Measurements from ENCODE around the gene CD53. TPM values are rescaled to one million over a fixed set of nuclear protein-coding genes. Genes with fewer than 3 reads are reported as not detected.

CD53 gene
- total RNA-seq, 1 donor from 2014 or later: 5.2 TPM

DNA sequence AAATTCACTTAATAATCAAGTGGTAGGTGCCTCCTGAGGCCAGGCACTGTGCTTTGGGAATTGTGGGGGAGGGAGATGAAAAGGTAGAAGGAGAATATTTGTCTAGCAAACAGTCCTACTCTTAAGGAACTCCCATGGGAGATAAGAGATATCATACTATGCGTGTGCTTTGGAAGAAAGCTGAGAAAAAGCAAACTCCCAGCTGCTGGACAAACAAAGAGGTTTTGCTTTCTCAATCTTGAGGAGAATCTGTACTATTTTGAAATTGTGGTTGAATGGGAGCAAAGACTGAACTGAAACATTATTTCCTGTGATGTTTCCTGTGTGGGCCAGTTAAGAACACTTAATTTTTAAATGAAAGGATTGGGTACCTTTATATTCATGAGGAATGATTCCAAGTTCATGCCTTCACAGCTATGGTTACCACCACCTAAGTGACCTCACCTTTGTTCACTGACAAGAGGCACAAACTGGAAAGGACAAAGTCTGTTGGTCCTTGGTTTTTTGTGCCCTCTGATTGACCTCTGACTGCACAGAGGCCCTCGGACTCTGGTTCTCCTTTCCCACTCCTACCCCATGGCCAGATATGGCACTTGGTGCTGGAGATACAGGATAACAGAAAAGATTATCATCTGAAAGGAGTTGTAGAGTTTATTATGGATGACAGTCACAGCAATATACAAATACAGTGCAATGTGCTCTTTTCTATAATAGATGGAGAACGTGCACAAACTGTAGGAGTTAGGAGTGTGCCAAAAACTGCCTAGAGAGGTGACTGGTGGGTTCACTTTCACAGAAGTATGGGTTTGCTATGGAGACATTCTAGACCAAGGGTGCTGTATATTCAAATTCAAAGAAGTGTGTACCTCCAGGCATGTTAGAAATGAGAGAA, 1.6 kb downstream of the CD53 start:
- intact Hi-C loops (cut with DNase I): no loop called here
- no peak for DNase-seq (ENCODE audit: low spot score)

DNA sequence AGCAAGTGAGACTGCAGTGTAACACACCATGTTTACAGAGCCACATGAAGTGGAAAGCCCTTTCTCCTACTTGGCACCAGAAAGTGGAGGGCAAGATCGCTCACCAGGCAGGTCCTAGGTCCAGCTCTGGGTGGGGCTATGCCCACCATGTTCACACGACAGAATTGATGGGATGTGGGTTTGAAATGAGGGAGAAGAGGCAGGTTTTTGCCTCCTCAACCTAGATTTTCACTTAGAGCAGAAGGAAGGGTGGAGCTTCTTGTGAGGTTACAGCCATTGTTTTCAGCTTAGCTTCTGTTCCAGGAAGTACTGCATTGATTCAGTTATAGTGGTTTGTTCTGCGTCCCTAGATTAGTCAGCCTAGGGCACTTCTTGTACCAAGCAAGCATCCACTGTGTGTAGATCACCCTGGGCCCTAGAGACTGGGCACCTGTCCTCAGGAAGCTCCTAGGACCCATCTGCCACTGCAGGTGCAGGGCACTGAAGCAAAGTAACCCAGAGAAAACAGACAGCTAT, 2.3 kb downstream of the CD53 start:
- no peak for DNase-seq (ENCODE audit: low spot score)
- intact Hi-C loops (cut with DNase I): no loop called here

DNA sequence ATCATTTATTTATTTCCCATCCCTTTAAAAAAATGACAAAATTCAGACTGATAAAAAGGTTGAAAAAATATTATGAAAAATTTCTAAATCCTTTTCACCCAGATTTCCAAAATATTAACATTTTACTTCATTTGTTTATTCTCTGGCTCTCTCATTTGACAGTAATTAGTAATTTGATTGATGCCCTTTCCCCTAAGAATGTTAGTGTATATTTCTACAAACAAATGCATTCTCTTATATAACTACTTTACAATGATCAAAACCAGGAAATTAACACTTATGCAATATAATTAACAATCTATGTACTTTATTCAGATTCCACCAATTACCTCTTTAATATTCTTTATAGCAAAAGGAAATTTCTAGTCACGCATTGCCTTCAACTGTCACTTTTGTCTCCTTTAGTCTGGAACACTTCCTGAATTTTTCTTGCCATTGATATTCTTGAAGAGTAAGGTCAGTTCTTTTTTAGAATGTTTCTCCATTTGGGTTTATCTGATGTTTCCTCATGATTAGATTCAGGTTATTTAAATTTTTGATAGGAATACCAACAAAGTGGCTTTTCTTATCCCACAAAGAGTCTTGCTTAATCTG, 3.9 kb downstream of the CD53 start:
- intact Hi-C loops (cut with DNase I): no loop called here
- no peak for DNase-seq (ENCODE audit: low spot score)

DNA sequence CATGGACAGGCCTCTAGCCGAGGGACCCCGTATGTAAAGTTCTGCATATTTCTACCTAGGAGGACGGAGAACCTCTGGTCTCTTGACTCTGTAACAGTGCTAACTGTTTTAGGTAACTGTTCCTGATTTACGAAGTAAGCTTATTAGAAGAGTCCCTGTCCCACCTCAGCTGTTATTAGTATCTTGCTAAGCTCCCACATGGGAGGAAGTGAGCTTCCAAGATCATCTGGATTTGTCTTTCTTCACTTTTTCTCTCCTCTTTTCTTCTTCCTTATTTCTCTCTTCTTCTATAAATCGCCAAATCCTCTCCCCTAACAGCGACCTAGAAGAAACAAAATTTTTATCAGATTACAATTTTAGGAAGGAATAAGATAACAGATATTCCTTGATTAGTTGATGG, 4.4 kb downstream of the CD53 start:
- no peak for DNase-seq (ENCODE audit: low spot score)
- intact Hi-C loops (cut with DNase I): no loop called here

DNA sequence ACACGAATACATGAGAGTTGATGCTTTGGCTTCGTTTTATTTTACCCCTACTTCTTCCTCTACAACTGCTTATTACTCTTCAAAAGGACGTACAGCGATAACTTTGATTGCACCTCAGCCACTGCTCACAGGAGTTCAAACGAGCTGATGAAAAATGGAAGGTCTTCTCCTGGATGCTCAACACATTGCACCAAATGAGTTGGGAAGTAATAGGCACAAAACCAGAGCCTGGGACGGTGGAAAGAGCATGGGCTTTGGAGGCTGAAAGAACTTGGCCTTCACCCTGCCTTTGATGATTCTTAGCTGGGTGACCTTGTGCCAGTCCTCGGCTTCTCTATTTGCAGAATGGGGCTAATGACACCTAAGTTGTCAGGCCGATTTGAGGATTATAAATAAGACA, 4.8 kb downstream of the CD53 start:
- DNase-seq (ENCODE audit: low spot score): no peak
- intact Hi-C loops (cut with DNase I): no loop called here

DNA sequence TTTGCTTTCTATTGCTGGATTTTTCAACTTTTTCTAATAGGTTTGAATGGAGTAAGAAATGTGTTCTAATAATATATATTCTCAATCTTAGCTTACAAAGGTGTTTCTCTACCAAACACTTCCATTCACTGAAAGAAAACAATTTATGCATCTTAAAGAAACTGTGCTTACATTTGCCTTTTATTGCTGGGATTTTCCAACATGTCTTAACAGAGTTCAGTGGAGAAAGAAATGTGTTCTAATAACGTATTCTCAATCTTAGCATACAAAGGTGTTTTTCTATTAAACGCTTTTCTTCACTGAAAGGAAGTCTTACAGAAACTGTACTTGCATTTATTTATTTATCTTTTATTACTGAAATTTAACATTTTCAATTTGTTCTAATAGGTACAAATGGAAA, 5.6 kb downstream of the CD53 start:
- no peak for DNase-seq (ENCODE audit: low spot score)
- intact Hi-C loops (cut with DNase I): no loop called here

DNA sequence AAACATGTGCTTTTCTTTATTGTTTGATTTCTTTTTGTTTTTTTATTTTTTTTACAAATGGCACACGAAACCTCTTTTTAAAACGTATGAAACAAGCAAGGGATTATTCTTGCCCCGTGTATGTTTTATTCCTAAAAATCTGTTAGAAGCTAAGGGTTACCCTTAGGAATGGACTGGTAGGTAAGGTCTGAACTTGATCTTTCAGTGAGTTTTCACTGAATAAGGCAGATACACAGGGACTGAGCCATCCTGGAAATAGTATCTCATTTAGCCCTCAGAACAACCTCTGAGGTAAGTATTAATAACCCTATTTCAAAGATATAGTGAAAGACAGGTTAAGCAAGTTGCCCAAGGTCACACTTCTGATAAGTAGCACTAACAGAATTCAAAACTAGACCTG, 6.0 kb downstream of the CD53 start:
- no peak for DNase-seq (ENCODE audit: low spot score)
- intact Hi-C loops (cut with DNase I): no loop called here

DNA sequence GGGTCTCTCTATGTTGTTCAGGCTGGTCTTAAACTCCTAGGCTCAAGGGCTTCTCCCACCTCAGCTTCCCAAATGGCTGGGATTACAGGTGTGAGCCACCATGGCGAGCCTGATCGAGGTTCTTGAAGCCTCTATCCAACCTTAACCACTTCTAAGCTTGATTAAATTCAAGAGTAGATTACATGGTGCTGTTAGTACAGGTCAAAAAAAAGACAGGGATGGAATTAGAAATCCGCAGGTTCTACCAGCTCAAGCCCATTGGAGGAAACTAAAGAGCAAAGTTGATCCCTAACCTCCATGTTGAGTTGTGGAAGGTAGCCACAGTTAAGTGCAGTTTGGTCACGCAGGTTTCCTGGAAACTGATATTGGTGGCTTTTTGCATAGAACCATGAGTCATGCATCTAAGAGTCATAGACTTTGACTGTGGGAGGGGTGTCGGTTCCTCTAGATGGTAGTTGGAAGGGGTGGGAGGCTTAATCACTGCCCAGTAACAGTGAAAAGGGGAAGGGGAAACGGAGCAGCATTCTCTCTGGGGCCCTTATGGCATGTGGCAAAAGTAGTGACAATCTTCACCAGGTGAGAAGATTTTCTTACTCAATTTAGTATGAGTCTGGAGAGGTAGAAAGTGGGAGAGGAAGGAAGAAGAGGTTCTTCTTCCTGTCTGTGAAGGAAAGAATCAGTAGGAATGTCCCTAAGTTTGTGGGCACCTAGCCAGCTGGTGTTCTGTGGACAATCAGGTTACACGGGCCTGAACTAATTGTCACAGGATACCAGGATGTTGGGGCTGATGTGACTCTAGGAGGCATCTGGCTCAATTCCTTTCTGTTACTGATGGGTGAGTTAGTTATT, 7.0 kb downstream of the CD53 start:
- intact Hi-C loops (cut with DNase I): no loop called here
- DNase-seq (ENCODE audit: low spot score): no peak

DNA sequence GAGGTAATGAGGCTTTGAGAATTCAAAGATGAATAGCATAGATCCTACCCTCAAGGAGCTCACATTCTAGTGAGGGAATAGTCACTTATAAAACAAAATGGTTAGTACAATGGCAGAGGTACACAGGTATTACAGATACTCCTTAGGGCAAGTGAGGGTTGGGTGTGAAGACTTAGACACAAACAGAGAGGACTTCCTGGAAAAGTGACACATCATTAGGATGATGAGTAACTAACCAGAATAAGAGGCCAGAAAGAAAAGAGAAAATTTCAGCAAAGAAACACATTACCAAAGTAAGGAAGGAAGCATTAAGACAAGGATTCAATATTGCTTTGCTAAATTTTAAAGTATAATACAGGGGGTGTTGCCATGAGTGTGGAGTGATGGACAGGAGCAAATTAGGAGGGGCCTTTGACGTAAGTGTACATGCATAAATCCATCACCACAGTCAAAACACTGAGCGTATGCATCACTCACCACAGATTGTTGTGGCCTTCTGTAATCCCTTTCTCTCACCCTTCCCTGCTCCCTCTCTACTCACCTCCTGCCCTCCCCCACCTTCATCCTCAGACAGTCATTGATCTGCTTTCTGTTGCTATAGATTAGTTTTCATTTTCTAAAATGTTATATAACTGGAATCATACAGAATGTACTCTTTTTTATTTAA, 7.9 kb downstream of the CD53 start:
- intact Hi-C loops (cut with DNase I): no loop called here
- DNase-seq (ENCODE audit: low spot score): no peak

DNA sequence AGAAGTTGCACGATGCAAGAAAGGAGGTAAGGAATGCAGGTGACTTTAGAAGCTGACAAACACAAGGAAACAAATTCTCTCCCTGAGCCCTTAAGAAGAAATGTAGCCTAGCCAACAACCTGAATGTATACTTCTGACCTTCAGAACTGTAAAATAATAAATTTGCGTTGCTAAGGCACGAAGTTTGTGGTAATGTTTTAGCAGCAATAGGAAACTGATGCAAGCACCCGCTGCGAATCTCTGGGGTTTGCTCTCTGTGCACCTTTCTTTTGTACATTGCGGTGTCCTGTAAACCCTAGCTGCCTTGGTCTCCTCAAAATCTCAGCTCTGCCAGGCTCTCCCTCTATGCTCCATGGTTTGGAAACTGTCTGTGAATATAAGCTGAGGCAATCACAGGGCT, 15.1 kb downstream of the CD53 start:
- intact Hi-C loops (cut with DNase I): no loop called here

DNA sequence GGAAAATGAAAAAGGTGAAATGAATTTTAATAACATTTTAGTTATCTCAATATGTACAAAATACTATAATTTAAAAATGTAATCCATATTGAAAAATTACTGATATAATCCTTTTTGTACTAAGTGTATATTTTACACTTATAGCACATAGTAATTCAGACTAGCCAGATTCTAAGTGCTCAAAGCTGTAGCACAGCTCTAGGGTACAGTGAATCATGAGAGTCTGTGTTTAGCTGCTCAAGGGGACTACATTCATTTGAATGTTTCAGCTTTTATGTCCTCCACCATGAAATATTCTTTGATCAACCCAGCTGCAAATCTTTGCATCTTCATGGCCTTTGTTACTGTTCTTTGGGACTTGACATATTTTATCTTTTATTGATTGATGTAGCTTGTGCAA, 15.7 kb downstream of the CD53 start:
- DNase-seq (ENCODE audit: low spot score): no peak
- intact Hi-C loops (cut with DNase I): no loop called here

More for the DNA sequence above, 15.1 kb downstream of the CD53 start:
- DNase-seq (ENCODE audit: low spot score): no peak

DNA sequence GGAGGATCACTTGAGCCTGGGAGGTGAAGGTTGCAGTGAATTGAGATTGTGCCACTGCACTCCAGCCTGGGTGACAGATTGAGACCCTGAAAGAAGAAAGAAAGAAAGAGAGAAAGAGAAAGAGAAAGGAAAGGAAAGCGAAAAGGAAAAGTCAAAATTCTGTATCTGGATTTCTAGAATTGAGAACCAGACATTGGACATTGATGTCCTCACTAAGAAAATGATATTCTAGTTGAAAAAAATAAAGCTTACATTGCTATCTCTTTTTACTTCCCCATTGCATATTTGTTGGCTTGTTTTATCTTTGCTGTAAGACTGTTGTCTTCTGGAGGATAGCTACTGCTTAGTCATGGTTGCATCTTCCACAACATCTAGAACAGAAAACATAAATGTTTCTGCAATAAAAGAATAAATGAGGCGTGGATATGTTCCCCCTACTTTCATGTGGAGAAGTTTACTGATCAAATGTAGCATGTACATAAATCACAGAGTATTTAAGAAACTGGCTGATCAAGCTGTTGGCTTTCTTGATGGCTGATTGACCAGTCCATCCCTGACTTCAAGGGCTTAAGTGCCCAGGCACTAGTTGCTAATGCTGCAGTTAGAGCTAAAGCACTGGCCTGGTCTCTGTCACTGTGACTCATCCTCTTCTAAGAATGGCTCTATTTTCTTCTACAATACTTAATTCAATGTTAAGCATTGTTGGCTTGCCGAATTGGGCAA, 17.7 kb downstream of the CD53 start:
- intact Hi-C loops (cut with DNase I): no loop called here
- no peak for DNase-seq (ENCODE audit: low spot score)

DNA sequence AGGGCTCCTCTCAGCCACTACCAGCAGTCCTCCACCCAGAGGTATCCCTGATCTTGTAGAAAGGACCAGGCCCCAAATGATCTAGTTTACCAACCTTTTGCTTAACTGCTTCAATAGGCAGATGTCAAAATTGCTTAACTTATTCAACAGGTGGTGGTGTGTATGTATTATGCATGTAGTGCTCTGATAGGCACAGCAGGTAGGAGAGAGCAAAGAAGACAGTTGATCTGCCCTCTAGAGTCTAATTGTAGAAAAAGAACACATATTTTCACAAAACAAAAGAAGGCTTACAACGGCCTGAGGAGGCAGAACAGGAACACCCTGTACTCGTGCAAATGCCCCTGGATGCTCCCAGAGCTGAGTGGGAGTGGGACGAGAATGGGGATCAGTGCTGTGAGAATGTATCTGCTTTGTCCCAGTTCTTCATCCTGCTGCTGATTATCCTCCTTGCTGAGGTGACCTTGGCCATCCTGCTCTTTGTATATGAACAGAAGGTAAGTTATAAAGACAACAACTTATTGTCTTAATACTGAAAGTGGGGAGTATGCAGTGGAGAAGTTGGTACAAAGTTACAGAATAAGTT, 21.1 kb downstream of the CD53 start:
- intact Hi-C loops (cut with DNase I): no loop called here
- no peak for DNase-seq (ENCODE audit: low spot score)

DNA sequence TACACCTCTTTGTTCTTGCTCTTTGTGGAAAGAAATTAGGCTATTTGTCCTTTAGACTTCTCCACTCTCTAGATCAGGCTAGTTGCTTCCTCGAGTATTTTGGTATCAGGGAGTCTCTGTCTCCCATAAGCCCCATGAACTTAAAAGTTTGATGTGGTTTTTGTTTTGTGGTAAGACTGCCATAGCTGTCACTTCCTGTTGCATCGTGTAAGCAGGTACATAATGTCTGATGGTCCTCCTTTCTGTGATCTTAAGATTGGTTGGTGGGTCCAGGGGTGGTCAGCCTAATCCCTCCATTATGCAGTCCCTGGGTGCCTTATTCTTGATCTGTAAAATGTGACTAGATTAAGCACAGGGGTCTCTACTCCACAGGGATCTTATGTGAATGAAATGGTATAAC, 23.1 kb downstream of the CD53 start:
- DNase-seq (ENCODE audit: low spot score): no peak
- intact Hi-C loops (cut with DNase I): no loop called here

DNA sequence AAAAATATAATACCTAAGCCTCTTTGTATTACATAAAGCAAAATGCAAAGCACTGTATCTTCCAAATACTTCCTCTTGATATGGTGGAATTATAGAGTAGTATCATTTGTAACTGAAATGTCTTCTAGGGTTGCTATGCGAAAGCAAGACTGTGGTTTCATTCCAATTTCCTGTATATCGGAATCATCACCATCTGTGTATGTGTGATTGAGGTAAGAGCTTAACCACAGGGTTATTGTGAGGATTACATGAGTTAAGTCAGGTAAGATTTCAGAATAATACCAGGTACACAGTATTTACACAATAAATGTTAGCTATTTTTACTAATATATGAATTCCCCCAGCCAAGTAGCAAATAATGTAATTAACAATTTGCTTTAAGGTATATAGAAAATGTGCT, 24.7 kb downstream of the CD53 start:
- DNase-seq (ENCODE audit: low spot score): no peak
- intact Hi-C loops (cut with DNase I): no loop called here

DNA sequence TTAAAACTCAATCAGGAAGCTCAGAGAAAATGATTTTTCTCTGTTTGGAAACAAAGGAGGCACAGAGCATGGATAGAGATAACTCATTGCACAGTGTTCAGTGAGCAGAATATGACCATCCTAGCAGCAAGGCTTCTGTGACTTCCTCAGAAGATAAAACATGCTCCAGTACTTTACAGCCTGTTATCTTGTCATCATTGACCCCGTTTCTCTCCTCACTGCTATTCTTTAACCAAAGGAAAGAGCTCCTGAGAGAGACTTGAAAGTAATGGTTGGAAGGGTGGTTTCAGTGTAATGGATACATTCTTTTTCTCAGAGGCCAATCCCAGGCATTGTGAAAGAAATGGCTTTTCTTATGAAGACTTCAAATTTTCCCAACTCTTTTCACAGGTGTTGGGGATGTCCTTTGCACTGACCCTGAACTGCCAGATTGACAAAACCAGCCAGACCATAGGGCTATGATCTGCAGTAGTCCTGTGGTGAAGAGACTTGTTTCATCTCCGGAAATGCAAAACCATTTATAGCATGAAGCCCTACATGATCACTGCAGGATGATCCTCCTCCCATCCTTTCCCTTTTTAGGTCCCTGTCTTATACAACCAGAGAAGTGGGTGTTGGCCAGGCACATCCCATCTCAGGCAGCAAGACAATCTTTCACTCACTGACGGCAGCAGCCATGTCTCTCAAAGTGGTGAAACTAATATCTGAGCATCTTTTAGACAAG, 25.9 kb downstream of the CD53 start:
- no peak for DNase-seq (ENCODE audit: low spot score)
- intact Hi-C loops (cut with DNase I): no loop called here

DNA sequence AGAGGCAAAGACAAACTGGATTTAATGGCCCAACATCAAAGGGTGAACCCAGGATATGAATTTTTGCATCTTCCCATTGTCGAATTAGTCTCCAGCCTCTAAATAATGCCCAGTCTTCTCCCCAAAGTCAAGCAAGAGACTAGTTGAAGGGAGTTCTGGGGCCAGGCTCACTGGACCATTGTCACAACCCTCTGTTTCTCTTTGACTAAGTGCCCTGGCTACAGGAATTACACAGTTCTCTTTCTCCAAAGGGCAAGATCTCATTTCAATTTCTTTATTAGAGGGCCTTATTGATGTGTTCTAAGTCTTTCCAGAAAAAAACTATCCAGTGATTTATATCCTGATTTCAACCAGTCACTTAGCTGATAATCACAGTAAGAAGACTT, 26.5 kb downstream of the CD53 start:
- DNase-seq (ENCODE audit: low spot score): no peak
- intact Hi-C loops (cut with DNase I): no loop called here

DNA sequence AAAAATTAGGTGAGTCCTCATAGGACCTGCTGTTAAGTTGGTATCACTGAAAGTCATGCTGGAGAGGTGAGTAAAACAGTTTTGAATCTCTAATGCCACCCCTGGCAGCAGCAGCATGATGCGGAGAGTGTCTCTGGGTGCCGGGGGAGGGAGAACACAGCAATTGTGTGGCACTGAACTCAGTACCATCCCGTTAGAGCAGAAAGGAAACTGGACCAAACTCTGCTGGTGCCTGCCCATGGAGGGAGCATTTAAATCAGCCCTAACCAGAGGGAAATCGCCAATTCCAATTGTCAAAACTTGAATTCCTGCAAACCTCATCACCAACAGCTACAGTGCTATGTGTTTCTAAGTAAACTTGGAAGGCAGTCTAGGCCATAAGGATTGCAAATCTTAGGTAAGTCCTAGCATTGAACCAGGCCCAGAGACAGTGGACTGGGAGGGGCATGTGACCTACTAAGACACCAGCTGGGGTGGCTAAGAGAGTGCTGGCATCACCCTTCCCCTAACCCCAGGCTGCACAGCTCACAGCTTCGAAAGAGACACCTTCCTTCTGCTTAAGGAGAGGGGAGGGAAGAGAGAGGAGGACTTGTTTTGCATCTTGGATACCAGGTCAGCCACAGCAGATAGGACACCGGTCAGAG, 30.0 kb downstream of the CD53 start:
- intact Hi-C loops (cut with DNase I): no loop called here
- no peak for DNase-seq (ENCODE audit: low spot score)
